Kasumi-1 (cell line): ENCODE results near the gene INTS12.
"Not testable (repeated sequence)": the region's sequence is repeated elsewhere in the genome, so short reads cannot be mapped to it uniquely, and the experiment has no call there.

Experiments
- DNase-seq, 2 experiments: peaks; one replicate each; lab custom pipeline; 2025; lab: John Stamatoyannopoulos, UW

INTS12 gene, protein sequence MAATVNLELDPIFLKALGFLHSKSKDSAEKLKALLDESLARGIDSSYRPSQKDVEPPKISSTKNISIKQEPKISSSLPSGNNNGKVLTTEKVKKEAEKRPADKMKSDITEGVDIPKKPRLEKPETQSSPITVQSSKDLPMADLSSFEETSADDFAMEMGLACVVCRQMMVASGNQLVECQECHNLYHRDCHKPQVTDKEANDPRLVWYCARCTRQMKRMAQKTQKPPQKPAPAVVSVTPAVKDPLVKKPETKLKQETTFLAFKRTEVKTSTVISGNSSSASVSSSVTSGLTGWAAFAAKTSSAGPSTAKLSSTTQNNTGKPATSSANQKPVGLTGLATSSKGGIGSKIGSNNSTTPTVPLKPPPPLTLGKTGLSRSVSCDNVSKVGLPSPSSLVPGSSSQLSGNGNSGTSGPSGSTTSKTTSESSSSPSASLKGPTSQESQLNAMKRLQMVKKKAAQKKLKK

DNA sequence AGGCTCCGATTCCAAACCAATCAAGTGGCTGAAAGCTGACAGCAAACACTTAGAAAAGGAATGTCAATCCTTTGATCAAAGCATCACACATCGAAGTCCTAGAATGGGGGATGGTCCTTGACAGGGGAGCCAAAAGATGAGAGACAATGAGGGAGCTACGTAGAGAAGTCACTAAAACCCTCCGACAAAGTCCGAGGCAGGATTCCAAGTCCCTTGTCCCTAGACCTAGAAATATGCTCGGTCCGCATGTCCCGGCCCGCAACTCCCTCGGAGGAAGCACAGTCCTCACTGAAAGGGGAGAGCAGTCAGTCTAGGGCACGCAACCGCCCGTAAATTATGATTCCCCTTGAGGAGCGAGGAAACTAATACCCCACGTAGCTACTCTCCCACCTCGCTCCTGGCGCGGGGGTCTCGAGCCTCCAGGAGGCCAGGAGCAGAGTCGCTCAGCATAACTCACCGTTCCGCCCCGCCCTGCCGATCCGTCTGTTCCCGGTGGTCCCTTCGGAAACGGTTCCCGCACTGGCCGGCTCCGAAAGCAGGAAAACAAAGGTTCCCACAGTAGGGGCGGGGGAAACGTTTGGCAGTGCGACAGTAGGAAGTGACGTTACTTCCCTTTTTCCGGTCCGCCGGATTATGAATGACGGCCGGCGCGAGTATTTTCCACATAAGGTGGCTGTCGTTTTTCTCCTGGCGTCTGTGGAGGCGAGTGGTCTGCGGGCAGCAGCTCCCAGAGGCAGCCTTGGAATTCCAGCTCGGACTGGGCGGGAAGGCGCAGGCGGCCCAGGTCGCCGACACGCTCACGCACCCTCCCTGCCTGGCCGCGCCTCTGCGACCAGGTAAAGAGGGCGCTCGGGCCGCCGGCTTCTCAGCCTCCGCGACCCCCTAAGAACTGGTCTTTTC, at the start of gene INTS12, which contains the start of gene GSTCD:
INTS12 (minus strand) TSS at position 509 of the 900 bp plus-strand sequence. CDS start 8,684 bp downstream, outside the sequence.
GSTCD (plus strand) TSS at position 604 of the 900 bp plus-strand sequence. CDS start 8,830 bp downstream, outside the sequence.
- DNase-seq: peak; percentile 91

GRCh38 chr4:105755375-105755774, 46.9 kb upstream of the INTS12 start:
- no peak for DNase-seq

- DNase-seq: no peak
These were observed 44.9 kb upstream of the INTS12 start for GRCh38 chr4:105753361-105753760.

DNA sequence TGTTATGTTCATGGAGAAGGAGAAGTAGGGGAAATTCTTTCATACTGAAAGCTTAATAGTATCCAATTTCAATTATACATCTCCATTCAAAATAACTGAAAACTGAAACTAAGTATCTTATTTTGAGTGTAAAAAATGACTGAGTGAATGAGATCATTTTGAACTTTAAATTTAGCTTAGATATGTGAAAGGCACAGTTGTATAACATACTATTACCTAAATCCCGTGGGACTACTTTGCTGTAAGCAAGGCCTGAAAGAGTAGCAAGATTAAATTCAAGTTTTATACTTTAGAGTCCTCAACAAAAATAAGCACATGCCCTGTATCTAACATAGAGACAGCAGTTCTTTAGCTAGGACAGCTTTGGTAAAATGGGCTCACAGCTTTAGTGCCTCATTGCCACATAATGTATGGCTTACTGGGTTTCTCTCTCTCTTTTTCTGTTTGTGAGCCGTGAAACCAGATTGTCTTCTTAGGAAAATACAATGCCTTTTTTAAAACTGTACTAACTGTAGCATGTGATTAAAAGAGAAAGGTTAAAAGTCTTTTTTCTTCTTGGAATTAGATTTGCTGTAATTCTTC, 43.3 kb upstream of the INTS12 start:
- no peak for DNase-seq

DNA sequence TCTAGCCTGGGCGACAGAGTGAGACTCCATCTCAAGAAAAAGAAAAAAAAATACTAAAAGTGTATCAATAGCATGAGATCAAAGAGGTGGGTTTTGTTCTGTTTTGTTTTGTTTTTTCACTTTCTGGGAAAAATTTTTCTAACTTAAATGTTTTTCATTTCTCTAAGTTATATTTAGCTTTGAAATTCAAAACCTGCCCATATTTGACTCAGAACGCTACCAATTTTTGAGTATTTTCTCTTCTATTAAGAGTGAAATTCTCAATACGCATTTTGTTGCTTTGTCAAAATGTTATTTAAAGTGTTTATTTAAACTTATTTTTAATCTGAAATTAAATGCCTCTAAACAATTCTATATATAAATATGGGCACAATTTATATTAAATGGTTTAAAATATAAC, 39.7 kb upstream of the INTS12 start:
- DNase-seq: no peak

- DNase-seq: no peak
These were observed 33.1 kb upstream of the INTS12 start for GRCh38 chr4:105741548-105741947.

- not testable (repeated sequence) for DNase-seq
These were observed 26.7 kb upstream of the INTS12 start for GRCh38 chr4:105735217-105735616.

GRCh38 chr4:105729895-105730294, 21.4 kb upstream of the INTS12 start:
- DNase-seq: not testable (repeated sequence)

DNA sequence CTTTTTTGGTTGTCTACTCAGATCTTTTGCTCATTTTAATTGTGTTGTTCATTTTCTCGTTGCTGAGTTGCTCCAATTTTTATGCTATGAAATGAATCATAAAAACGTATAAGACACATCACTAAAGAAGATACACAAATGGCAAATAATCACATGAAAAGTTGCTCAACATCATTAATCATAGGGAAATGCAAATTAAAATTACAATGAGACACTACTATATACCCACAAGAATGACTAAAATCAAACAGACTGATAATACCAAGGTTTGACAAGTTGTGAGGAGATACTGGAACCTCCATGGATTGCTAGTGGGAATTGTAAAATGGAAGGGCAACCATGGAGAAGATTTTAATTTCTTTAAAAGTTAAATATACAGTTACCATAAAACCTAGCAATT, 17.1 kb upstream of the INTS12 start:
- no peak for DNase-seq

DNA sequence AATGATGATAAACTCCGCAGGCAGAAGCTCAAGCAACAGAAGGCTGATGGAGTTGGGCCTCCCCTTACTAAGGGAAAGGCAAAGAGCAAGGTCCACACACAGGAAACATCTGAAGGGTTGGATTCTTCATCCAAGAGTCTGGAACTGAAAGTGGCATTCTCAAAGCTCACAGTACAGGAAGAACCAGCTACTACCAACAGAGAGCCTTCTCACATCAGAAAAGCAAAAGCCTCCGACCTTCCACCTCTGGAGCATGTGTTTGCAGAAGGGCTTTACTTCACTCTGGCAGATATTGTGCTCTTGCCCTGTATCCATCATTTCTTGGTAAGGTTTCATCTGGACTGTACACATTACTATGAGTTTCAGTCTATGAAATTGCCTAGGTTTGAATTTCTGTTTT, 10.7 kb upstream of the INTS12 start:
- DNase-seq: no peak

- DNase-seq: peak; percentile 57
These were observed 7.3 kb upstream of the INTS12 start for GRCh38 chr4:105715692-105716278.

DNA sequence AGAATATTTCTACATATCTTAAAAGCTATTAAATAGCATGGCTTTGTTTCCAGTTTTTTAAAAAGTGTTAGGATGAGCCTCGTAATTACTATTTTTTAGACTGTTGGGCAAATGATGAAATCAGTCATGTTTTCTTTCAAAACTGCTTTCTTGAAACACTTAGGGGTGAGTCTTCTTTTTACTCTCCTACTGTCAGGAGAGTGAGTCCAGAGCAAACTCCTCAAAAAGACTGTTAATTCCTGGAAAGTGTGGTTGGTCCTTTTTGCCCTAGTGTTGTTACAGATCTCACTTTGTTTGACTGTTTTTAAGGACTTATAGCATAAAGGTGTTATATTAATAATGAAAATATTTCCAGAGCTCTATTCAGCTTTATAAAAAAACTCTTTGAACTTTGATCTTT, 6.4 kb upstream of the INTS12 start:
- DNase-seq: no peak

GRCh38 chr4:105714071-105714521, 5.6 kb upstream of the INTS12 start:
- DNase-seq: peak; percentile 77 to 87

GRCh38 chr4:105712766-105713165, 4.3 kb upstream of the INTS12 start:
- no peak for DNase-seq

DNA sequence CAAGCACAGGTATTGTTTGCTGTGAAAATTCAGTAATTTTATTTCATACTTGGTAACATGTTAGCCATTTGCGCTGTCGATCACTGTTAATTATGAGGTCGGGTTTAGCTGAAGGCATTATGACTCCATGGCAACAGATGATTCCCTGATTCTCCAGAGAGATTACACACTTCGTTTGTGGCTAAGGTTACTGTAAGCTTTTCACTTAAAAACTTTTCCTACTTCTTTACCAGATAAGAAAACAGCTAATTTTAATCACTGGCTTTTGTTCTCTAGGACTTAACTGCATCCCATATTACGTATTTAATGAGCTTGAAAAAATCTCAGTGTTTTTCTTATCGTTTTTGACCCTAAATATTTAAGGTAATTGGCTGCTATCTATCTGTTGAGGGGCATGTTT, 2.2 kb upstream of the INTS12 start:
- DNase-seq: no peak

- no peak for DNase-seq
These were observed 1.6 kb upstream of the INTS12 start for GRCh38 chr4:105710012-105710600.

GRCh38 chr4:105709081-105709450, 577 bp upstream of the INTS12 start:
- peak; percentile 32 to 50 for DNase-seq

DNA sequence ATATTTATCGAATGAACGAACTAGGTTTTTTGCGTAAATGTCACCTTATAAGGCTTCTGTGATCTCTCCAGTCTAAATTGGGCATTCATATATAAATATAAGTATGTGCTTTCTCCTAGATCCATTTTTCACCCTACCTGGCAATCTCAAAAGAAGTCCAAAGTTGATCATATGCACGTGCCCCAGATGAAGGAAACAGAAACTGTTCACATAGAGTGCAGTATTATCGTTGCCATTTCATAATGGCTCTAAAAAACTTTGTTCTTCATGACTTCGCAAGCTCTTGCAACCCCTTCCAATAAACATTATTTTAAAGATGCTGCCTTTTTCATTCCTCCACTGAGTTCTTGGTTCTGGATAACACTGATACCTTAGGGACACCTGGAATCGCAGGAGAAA, 708 bp downstream of the INTS12 start:
- peak in 1 of 2 experiments; percentile 12 for DNase-seq

DNA sequence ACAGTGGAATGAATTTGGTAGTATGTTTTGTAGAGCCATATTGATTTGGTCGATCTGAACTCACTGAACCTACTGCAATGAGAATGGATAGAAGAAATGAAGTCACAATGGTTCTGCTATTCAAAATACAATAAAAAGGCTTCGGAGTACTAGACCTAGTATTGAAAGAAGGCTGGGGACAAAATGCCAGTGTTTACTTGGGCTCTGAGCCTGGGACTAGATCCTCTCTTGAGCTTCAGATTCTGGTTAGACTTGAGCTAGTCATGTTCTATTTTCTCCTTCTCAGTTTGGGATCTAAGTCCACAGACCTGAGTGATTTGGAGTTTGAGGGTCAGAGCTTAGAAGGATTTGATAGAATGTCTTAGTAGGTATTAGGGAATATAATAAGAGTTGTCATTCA, 9.9 kb downstream of the INTS12 start:
- DNase-seq: no peak

- DNase-seq: not testable (repeated sequence)
These were observed 12.7 kb downstream of the INTS12 start for GRCh38 chr4:105695832-105696231.

DNA sequence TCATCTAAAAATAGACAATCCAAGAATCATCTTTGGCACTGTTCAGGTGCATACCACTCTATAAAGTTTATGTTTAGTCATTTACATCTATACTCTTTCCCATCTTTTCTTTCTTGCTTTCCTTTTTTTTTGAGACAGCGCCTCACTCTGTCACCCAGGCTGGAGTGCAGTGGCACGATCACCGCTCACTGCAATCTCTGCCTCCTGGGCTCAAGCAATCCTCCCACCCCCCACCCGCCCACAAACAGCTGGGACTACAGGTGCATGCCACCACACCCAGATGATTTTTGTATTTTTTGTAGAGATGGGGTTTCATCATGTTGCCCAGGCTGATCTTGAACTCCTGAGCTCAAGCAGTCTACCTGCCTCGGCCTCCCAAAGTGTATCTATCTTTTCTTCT, 13.7 kb downstream of the INTS12 start:
- not testable (repeated sequence) for DNase-seq
